Activated T-cell treated with anti-CD3 and anti-CD28 coated beads, Interleukin-2, amount 50 U/mL, for 4 hours (primary cell): ENCODE data around the gene TCERG1L. TPM values are rescaled to one million over a fixed set of nuclear protein-coding genes. Genes with fewer than 3 reads are reported as not detected.

ENCODE experiments used
- ATAC-seq, 2 donors: fragments of 200-7000 bp; cut with Tn5 transposase; one replicate each; pipeline ENCODE4 v1.10.0; 2021
- DNase-seq: peaks from one replicate; pipeline ENCODE4 v3.0.0-alpha.2; 2020
- H3K27me3 Mint-ChIP-seq: one replicate; pipeline ENCODE4 v1.8.0; 2021; ENCODE audit warnings: low read depth, mixed read lengths
- H3K36me3 Mint-ChIP-seq: one replicate; pipeline ENCODE4 v1.8.0; 2022; ENCODE audit warnings: mixed read lengths; ENCODE audit not compliant: insufficient read depth
- H3K4me1 Mint-ChIP-seq: one replicate; pipeline ENCODE4 v1.8.0; 2021; ENCODE audit warnings: low read depth, mixed read lengths
- H3K4me3 Mint-ChIP-seq: one replicate; pipeline ENCODE4 v1.8.0; 2021; ENCODE audit warnings: mild to moderate bottlenecking, moderate library complexity, mixed read lengths
- H3K9me3 Mint-ChIP-seq: one replicate; pipeline ENCODE4 v1.8.0; 2021; ENCODE audit warnings: mixed read lengths
- total RNA-seq, 3 donors: library from RNA; stranded (reverse); gene quantifications; one replicate each; pipeline ENCODE4 v1.2.1, GENCODE V29; 2021

TCERG1L gene
- total RNA-seq, 3 donors from 2014 or later: 0.11 to 0.13 TPM; not detected in 1

GRCh38 chr10:131172433-131172832 lies 139.1 kb downstream of the TCERG1L start:
- Mint-ChIP-seq H3K27me3 (no peaks in the 10 kb centered on the region), H3K4me1 (no peaks in the 10 kb centered on the region), H3K4me3 (no peak overlapping the region), H3K36me3 (no peaks in the 10 kb centered on the region), H3K9me3 (no peaks in the 10 kb centered on the region)
- no peak for ATAC-seq
- DNase-seq: no peak

GRCh38 chr10:131169146-131169545 lies 142.4 kb downstream of the TCERG1L start:
- Mint-ChIP-seq H3K4me3 (no peak overlapping the region), H3K27me3 (no peaks in the 10 kb centered on the region), H3K36me3 (no peaks in the 10 kb centered on the region), H3K9me3 (no peaks in the 10 kb centered on the region), H3K4me1 (no peaks in the 10 kb centered on the region)
- no peak for DNase-seq
- ATAC-seq: no peak

- Mint-ChIP-seq H3K9me3 (no peaks in the 10 kb centered on the region), H3K27me3 (no peaks in the 10 kb centered on the region), H3K36me3 (no peaks in the 10 kb centered on the region), H3K4me3 (no peak overlapping the region), H3K4me1 (no peaks in the 10 kb centered on the region)
- ATAC-seq (no peak), DNase-seq (no peak)
Observed at GRCh38 chr10:131168238-131168875, 143.2 kb downstream of the TCERG1L start.

- no peak overlapping the region for H3K4me3 Mint-ChIP-seq
- H3K36me3 Mint-ChIP-seq: no peaks in the 10 kb centered on the region
- H3K27me3 Mint-ChIP-seq: no peaks in the 10 kb centered on the region
- ATAC-seq (no peak), DNase-seq (no peak)
- H3K9me3 Mint-ChIP-seq: no peaks in the 10 kb centered on the region
- H3K4me1 Mint-ChIP-seq: no peaks in the 10 kb centered on the region
Observed at GRCh38 chr10:131167036-131167860, 144.3 kb downstream of the TCERG1L start.

- Mint-ChIP-seq H3K27me3 (no peaks in the 10 kb centered on the region), H3K36me3 (no peaks in the 10 kb centered on the region), H3K4me3 (no peak overlapping the region), H3K4me1 (no peaks in the 10 kb centered on the region), H3K9me3 (no peaks in the 10 kb centered on the region)
- ATAC-seq (no peak), DNase-seq (no peak)
Observed at GRCh38 chr10:131166486-131166885, 145.0 kb downstream of the TCERG1L start.

GRCh38 chr10:131165092-131165491 lies 146.4 kb downstream of the TCERG1L start:
- DNase-seq (no peak), ATAC-seq (no peak)
- Mint-ChIP-seq H3K4me1 (no peaks in the 10 kb centered on the region), H3K9me3 (no peaks in the 10 kb centered on the region), H3K4me3 (no peak overlapping the region), H3K27me3 (no peaks in the 10 kb centered on the region), H3K36me3 (no peaks in the 10 kb centered on the region)

GRCh38 chr10:131162866-131163843 lies 148.4 kb downstream of the TCERG1L start:
- no peak overlapping the region for H3K4me3 Mint-ChIP-seq
- H3K36me3 Mint-ChIP-seq: no peaks in the 10 kb centered on the region
- no peaks in the 10 kb centered on the region for H3K9me3 Mint-ChIP-seq
- ATAC-seq: no peak
- no peaks in the 10 kb centered on the region for H3K4me1 Mint-ChIP-seq
- H3K27me3 Mint-ChIP-seq: no peaks in the 10 kb centered on the region
- DNase-seq: no peak

GRCh38 chr10:131162211-131162610 lies 149.3 kb downstream of the TCERG1L start:
- ATAC-seq (no peak), DNase-seq (no peak)
- no peaks in the 10 kb centered on the region for H3K4me1 Mint-ChIP-seq
- no peak overlapping the region for H3K4me3 Mint-ChIP-seq
- no peaks in the 10 kb centered on the region for H3K27me3 Mint-ChIP-seq
- no peaks in the 10 kb centered on the region for H3K9me3 Mint-ChIP-seq
- H3K36me3 Mint-ChIP-seq: no peaks in the 10 kb centered on the region

GRCh38 chr10:131161087-131161486 lies 150.4 kb downstream of the TCERG1L start:
- no peaks in the 10 kb centered on the region for H3K27me3 Mint-ChIP-seq
- no peak for DNase-seq
- no peak overlapping the region for H3K4me3 Mint-ChIP-seq
- H3K4me1 Mint-ChIP-seq: no peaks in the 10 kb centered on the region
- no peaks in the 10 kb centered on the region for H3K36me3 Mint-ChIP-seq
- ATAC-seq: no peak
- H3K9me3 Mint-ChIP-seq: no peaks in the 10 kb centered on the region

GRCh38 chr10:131160219-131160875 lies 151.2 kb downstream of the TCERG1L start:
- H3K36me3 Mint-ChIP-seq: no peaks in the 10 kb centered on the region
- H3K4me1 Mint-ChIP-seq: no peaks in the 10 kb centered on the region
- H3K27me3 Mint-ChIP-seq: no peaks in the 10 kb centered on the region
- H3K4me3 Mint-ChIP-seq: no peak overlapping the region
- no peak for ATAC-seq
- no peaks in the 10 kb centered on the region for H3K9me3 Mint-ChIP-seq
- DNase-seq: no peak

GRCh38 chr10:131159771-131160170 lies 151.8 kb downstream of the TCERG1L start:
- Mint-ChIP-seq H3K4me3 (no peak overlapping the region), H3K4me1 (no peaks in the 10 kb centered on the region), H3K36me3 (no peaks in the 10 kb centered on the region), H3K9me3 (no peaks in the 10 kb centered on the region), H3K27me3 (no peaks in the 10 kb centered on the region)
- DNase-seq (no peak), ATAC-seq (no peak)

- H3K9me3 Mint-ChIP-seq: no peaks in the 10 kb centered on the region
- H3K27me3 Mint-ChIP-seq: no peaks in the 10 kb centered on the region
- H3K4me3 Mint-ChIP-seq: no peak overlapping the region
- no peak for DNase-seq
- no peak for ATAC-seq
- no peaks in the 10 kb centered on the region for H3K4me1 Mint-ChIP-seq
- no peaks in the 10 kb centered on the region for H3K36me3 Mint-ChIP-seq
Observed at GRCh38 chr10:131158695-131159094, 152.8 kb downstream of the TCERG1L start.

- H3K4me1 Mint-ChIP-seq: no peaks in the 10 kb centered on the region
- DNase-seq (no peak), ATAC-seq (no peak)
- no peaks in the 10 kb centered on the region for H3K27me3 Mint-ChIP-seq
- H3K36me3 Mint-ChIP-seq: peaks cover under 1% of the 10 kb centered on the region
- H3K4me3 Mint-ChIP-seq: no peak overlapping the region
- H3K9me3 Mint-ChIP-seq: peaks cover under 1% of the 10 kb centered on the region
Observed at GRCh38 chr10:131157899-131158298, 153.6 kb downstream of the TCERG1L start.

- H3K36me3 Mint-ChIP-seq: peaks cover 2% of the 10 kb centered on the region
- H3K4me1 Mint-ChIP-seq: no peaks in the 10 kb centered on the region
- no peaks in the 10 kb centered on the region for H3K27me3 Mint-ChIP-seq
- no peak for ATAC-seq
- no peak overlapping the region for H3K4me3 Mint-ChIP-seq
- peaks cover 17% of the 10 kb centered on the region for H3K9me3 Mint-ChIP-seq
- DNase-seq: no peak
Observed at GRCh38 chr10:131155876-131156230, 155.7 kb downstream of the TCERG1L start.
